ENCODE measurements around the gene AQP12B.

DNA sequence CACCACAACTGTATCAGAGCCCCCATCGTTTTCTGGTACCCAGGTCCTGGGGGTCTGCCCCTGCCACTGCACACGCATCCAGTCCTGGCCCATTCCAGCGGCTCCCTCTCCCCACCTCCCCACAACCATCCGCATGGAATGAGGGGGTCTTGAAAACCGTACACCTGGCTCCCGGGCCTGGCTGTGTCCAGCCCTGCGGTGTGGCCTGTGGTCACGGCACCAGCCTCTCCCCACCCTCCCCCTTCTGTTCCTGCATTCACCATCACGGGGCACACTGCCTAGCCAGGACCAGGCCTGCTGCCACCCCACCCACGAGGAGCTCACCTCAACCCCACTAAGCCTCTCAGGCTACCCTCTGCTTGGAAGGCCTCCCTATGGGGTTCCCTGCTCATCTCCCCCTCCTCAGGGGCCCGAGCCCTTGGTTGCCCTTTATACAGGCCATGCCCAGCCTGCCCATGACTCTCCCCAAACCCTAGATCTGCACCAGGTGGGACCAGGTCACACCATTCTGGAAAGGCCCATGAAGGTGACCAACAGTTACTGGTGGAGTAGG is 46.0 kb downstream of the AQP12B start:
- TF ChIP-seq, protein P1, sequence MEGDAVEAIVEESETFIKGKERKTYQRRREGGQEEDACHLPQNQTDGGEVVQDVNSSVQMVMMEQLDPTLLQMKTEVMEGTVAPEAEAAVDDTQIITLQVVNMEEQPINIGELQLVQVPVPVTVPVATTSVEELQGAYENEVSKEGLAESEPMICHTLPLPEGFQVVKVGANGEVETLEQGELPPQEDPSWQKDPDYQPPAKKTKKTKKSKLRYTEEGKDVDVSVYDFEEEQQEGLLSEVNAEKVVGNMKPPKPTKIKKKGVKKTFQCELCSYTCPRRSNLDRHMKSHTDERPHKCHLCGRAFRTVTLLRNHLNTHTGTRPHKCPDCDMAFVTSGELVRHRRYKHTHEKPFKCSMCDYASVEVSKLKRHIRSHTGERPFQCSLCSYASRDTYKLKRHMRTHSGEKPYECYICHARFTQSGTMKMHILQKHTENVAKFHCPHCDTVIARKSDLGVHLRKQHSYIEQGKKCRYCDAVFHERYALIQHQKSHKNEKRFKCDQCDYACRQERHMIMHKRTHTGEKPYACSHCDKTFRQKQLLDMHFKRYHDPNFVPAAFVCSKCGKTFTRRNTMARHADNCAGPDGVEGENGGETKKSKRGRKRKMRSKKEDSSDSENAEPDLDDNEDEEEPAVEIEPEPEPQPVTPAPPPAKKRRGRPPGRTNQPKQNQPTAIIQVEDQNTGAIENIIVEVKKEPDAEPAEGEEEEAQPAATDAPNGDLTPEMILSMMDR (IDR thresholded peaks at IDR 0.05; ENCODE audit: low read length) = no peak
- no peak for TF ChIP-seq EZH2 (optimal IDR thresholded peaks at IDR 0.05; ENCODE audit: low read depth, low read length)

All from MM.1S (cell line).